Activated CD4-positive, alpha-beta T cell treated with anti-CD3 and anti-CD28 coated beads, Interleukin-2, Interleukin-6, amounts not matched to agents 100 ng/mL and 50 ng/mL, durations not matched to agents 16 hours and 8 hours (primary cell): Measurements from ENCODE around the gene AKR1C3.
A peak's percentile ranks its signal among the peaks of the same experiment; 100 is the strongest.
"Not testable (repeated sequence)": the region's sequence is repeated elsewhere in the genome, so short reads cannot be mapped to it uniquely, and the experiment has no call there.

Experiments used
- DNase-seq: peaks from one replicate; pipeline ENCODE4 v3.0.0-alpha.2; 2020

AKR1C3 gene

DNA sequence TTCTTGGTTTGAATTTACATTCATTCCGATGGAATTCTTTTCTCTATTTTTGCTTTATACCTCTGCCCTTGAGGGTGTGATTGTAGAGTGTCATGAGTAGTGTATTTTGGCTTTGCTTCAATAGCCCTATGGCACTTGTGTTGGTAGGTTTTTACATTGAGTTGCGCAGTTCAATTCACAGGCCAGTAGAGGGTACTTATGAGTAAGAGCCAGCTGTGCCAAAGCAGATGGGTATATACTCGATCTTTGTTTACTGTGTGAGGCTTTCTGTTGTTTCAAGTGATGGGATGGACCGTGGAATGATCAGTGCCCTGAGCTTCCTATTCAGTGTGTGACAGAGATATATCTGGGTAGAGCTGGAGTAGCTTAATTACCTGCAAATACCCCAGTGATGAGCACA, 4.3 kb upstream of the AKR1C3 start:
- peak; percentile 44 for DNase-seq

DNA sequence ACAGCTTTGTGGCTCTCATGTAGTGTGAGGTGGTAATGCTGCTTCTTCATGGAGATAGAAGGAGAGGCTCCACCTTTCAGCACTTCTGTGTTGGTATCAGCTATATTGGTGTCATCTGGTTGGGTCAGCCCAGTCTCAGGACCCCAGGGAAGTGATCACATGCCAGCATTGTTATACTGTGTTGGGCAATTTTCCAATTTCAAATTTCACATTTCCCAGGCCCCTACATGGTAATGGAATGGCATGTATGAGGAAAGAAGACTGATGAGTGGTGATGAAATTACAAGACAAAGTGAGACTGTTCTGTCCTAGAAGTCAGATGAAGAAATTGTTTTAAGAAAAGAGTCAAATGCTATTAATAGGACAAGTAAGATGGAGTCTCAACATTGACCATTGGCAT, 3.7 kb upstream of the AKR1C3 start:
- DNase-seq = no peak

DNA sequence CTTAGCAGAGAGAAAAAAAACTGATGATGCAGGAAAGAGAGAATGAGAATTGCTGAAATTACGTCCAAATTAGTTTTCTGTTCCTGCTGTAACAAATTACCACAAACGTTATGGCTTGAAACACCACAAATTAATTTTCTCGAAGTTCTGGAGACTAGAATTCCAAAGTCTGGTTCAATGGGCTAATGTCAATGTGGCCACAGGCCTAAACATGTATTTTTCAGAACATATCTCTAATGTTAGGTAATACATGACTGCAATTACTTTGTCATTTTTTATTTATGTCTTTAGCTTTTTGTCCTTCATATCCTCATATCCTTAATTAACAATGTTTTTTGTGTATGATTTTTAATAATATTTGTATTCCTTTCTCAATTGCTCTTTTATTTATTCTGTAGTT, 3.0 kb upstream of the AKR1C3 start:
- no peak for DNase-seq

DNA sequence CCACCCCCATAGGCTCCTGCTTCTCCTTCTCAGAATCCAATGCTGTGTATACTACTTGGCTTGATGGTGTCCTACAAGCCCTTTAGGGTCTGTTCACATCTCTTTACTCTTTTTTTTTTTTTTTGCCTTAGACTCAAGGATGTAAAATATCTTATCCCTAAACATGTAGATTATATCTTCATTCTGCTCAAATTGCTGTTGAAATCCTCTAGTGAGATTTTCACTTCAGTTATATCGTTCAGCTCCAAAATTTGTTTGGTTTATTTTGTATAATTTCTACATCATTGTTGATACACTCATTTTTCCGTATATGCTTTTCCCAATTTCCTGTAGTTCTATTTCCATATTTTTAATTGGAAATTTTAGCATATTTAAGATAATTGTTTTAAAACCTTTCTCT, 1.8 kb upstream of the AKR1C3 start:
- no peak for DNase-seq

DNA sequence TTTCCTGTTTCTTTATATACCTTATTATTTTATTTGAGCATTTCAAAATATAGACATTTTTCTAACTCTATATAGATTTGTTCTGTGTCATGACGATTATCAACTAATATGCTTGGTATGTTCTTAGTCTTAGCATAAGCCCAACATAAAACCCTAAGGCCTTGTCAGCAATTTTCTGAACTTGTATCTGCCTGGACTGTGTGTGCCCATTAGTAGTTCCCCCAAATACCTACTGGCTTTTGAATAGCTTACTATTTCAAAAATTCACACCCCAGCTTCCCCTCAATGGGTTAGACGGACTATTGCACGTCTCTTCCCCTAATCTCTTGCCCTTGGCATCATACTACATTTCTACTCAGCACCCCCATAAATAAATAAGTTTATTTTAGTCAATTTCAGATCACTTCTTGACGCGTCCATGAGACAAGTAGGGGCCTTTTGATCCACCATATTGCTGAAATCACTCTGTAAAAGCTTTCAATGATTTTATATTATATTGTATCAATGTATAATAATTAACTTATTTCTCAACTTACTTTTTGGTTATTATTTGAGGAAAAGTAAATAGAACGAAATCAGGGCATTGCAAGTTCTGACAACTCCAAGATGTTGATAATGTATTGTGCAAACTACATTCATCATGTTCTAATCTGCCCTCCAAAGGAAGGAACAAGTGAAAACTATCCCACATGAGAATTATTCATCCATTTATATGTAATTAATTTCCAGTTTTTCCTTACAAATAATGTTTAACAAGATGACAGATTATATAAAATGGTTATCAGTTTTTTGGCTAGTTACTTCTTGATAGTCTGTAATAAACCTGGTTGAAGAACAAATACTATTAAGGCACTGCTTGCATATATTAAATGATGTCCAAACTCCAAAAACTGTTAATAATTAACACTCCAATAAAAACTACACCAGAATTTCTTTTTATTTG, 1.1 kb upstream of the AKR1C3 start:
- no peak for DNase-seq

DNA sequence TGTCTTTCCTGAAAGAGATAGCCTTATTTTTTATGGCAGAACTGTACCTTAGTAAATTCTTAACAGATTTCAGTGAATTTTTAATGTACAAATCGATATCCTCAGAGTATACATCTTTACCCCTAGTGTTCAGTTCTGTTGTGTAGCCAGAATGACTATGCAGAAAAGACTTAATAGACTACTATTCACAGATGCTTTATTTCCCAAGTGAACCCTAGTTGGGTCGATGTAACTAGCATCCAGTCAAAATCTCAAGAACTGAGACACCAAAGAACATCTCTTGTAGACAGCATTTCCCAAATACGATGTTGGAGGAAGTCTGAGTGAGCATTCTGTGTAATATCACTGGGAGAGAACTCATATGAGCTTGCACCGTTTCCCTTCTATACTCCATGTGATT, 1.5 kb downstream of the AKR1C3 start:
- no peak for DNase-seq

DNA sequence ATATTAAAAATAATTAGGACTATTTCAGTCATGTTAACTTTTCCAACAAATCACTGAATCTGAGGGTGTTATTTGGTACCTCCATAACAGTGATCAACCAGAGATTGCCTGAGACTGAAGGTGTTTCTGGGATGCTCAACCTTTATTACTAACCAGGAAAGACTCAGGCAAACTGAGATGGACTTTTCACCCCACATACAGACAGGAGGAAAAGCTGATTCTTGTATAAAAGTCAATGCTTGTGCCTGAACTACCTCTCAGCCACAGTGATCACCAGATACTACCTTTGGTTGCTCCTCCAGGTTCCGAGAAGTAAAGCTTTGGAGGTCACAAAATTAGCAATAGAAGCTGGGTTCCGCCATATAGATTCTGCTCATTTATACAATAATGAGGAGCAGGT, 1.9 kb downstream of the AKR1C3 start:
- no peak for DNase-seq

DNA sequence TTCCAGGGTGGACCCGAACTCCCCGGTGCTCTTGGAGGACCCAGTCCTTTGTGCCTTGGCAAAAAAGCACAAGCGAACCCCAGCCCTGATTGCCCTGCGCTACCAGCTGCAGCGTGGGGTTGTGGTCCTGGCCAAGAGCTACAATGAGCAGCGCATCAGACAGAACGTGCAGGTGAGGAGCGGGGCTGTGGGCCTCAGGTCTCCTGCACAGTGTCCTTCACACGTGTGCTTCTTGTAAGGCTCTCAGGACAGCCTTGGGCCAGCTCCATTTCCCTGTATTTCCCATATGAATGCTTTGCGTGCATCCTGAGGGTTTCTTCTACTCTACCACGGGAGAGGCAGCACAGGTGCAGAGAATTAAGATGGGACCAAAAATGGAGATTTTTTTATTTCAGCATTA, 8.3 kb downstream of the AKR1C3 start:
- not testable (repeated sequence) for DNase-seq

DNA sequence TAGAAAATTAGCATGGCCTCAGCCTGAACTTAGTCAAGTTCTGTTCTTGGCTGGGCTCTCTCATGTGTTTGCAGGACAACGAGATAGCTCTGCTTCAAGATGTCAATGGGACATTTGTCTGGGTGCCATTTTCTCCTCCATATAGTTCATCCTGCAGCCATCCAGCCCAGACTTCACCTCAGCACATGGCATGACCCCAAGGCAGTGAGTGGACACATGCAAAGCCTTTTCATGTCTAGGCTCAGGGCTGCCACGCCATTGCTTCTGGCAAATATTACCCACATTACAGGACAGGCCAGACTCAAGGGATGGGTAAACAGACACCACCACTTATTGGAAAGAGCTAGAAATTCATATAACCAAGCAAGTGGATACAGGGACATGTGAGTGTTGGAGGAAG, 9.3 kb downstream of the AKR1C3 start:
- no peak for DNase-seq

DNA sequence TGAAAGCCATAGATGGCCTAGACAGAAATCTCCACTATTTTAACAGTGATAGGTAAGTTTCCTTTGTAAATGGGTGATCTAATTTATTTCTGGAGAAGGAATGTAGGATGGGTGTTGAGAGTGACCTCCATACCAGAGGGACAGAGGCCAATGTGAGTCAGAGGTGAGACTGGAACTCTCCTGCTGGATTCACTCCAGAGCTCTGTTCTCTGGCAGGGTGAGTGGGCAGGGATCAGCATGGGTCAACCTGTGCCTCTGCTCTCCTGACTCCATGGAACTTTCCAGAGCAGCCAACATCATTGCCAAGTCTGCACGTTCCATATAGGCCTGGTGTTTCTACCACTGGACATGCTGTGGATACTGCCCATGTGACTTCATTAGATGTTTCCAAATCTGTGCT, 11.4 kb downstream of the AKR1C3 start:
- no peak for DNase-seq

DNA sequence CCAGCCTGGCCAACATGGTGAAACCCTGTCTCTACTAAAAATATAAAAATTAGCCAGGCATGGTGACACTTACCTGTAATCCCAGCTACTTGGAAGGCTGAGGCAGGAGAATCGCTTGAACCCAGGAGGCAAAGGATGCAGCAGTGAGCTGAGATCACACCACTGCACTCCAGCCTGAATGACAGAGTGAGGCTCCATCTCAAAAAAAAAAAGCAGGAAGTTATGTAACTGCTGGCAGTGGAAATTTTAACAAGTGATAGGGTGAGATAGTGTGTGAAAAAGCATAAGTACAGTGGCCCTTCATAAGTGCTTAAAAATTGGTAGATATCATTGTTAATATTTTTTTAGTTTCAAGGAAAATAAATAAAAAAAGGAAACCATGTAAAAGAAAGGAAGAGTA, 12.3 kb downstream of the AKR1C3 start:
- no peak for DNase-seq

DNA sequence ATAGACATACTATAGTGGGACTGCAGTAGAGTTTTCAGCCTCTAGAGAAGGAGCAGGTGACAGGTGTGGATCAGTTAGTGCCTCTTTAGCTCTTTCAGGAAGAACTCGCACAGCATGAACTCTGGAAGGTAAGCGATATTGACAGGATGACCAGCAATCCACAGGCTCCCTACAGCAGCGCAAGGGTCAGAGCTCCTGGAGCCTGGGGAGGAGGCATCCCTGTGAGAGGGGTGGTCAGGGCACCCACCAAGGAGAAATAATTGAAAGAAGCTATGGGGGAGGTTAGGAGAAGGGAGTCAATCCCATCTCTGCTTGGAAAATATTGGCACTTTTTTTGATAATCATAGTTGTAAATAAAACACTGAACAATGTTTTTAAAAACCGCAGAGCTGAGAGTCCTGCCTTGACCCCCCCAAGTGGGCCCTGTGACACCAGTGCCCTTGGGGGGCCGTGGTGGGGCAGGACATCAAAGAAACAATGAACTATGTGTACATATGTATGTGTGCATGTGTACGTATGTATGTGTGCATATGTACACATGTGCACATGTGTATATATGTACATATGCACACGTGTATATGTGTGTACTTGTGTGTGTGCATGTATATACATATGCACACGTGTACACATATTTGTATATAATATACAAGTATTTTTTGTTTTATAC, 13.8 kb downstream of the AKR1C3 start:
- no peak for DNase-seq

DNA sequence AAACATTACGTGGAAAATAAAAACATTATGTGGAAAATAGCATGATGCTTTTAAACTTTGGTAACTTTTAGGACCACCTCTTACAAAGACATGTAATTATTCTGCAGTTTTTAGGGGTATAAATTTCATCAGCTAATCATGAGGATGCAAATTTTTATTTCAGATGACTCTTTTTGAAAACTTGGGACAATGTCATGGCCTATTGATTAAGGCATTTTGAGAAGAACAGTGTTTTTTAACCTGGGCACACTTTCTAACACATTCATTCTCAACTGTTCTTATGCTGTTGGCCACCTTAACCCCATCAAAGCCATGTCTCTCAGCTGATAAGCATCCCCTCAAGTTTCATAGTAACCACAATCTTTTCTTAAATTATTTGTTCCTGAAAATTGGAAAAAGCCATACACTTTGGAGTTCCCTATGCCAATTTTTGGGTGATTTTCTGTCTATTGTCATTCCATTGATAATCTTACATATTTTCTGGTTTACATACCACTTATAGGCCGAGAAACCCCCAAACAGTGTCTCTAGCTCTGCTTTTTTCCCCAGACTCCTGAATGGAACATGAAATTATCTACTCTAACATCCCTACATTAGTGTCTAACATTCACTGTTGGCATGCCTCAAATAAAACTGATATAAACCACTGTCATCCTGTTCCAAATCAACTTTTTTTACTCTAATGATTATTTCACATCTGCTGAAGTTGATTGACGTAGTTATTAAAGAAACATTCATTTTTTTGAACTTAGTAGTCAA, 14.6 kb downstream of the AKR1C3 start:
- DNase-seq = no peak

DNA sequence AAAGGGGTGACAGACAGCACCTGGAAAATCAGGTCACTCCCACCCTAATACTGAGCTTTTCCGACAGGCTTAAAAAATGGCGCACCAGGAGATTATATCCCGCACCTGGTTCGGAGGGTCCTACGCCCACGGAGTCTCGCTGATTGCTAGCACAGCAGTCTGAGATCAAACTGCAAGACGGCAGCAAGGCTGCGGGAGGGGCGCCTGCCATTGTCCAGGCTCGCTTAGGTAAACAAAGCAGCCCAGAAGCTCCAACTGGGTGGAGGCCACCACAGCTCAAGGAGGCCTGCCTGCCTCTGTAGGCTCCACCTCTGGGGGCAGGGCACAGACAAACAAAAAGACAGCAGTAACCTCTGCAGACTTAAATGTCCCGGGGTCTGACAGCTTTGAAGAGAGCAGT, 15.6 kb downstream of the AKR1C3 start:
- DNase-seq = not testable (repeated sequence)

DNA sequence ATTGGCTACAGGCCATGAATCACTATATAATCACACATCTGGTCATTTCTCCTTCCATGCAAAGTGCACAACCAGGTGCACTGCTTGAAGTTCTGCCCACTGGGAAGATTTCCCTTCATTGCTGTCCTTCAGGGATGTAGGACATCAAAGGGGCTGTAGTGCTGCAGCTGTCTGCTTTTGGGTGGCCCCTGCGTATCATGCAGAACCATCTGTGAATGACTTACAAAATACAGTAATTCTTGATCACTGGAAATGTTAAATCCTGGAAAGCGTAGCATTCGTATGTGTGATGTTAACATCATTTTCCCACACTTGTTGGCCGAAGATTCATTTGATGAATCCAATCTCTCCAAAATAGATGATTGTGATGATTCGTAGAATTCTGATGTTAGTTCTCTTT, 22.4 kb downstream of the AKR1C3 start:
- no peak for DNase-seq

DNA sequence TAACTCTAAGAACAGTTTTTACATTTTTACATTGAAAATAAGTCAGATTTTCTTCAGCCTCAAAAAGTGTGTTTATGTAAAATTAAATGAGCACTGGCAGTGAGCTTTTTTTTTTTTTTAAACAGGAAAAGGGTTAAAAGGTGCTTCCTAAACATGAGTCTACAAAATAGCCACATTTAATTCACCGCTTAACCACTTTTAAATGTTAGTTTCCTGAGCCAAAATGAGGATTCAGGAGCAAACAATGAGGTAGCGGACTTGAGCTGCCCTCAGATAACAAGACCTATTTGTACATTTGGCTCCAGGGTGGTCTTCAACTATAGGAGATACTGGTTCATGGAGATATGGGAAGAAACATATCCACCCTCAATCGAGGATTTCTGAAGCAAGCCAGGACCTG, 22.8 kb downstream of the AKR1C3 start:
- no peak for DNase-seq

DNA sequence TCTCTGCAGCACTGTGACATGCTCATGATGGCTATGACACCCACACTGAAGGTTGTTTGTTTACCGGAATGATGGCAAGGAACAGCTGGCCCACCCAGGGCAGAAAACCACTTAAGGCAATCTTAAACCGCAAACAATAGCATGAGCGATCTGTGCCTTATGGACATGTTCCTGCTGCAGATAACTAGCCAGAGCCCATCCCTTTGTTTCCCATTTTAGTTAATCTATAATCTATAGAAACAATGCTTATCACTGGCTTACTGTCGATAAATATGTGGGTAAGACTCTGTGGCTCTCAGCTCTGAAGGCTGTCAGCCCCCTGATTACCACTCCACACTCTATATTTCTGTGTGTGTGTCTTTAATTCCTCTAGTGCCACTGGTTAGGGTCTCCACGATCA, 25.8 kb downstream of the AKR1C3 start:
- not testable (repeated sequence) for DNase-seq

DNA sequence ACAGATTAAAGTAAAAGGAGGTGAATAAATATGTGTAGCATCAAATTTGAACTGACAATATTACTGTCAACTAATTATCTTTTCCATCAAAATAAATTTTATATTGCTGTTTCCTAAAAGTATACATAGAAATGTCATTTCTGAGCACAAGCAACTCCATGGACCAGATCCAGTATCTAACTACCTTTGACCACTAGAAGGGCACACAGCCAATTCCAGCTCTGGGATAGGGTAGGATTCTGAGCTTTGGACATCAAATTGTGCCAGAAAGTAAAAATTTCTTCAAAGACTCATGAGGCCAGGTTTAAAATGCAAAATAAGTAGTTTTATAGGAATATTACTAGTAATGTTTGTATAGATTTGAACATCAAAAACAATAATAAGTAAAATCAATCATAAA, 29.7 kb downstream of the AKR1C3 start:
- DNase-seq = no peak

DNA sequence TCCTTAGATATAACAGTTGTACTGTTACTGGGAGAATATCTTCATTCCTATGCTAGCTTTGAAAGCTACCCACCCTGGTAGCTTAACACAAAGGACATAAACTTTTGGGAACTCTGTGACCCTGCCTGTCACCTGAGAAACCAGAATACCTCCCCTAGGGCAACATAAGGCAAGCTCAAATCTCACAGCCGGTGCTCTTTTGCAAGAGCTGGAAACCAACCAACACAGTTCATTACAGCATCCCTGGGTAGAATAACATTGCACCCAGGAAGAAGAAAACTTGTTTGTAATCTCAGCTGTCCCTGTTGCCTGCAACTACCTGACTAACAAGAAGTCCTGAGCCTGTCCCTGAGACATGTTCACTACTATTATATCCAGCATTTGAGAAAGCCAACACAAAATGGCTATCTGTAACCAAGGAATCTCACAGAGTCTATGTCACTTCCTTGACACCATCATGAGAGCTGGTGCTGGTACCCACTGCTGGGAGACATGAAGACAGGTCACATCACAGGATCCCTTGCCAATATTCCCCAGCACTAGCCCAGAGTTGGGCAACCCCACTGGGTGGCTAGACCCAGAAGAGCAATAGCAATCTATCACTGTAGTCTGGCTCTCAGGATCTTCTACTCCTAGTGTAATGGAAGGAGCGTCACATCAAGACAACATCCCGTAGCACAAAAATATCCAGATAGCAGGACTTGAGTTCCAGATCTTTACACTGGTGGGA, 31.3 kb downstream of the AKR1C3 start:
- DNase-seq = no peak

DNA sequence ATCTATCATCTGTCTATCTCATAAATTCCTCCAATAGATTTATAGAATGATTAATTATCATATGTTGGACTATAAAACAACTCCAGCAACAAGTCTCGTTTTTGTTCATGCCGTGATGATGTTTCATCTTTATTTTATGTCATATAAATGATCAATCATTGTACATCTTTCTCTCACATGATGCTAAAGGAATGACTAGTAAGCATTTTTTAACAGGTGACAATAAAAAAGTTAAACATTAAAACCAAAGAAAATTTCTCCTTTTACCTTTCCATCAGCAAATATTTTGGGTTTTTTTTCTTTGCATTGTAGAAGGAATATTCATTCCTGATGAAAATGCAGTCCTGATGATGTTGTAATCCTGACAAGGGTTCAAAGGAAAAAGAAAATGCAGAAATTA, 41.4 kb downstream of the AKR1C3 start:
- no peak for DNase-seq

DNA sequence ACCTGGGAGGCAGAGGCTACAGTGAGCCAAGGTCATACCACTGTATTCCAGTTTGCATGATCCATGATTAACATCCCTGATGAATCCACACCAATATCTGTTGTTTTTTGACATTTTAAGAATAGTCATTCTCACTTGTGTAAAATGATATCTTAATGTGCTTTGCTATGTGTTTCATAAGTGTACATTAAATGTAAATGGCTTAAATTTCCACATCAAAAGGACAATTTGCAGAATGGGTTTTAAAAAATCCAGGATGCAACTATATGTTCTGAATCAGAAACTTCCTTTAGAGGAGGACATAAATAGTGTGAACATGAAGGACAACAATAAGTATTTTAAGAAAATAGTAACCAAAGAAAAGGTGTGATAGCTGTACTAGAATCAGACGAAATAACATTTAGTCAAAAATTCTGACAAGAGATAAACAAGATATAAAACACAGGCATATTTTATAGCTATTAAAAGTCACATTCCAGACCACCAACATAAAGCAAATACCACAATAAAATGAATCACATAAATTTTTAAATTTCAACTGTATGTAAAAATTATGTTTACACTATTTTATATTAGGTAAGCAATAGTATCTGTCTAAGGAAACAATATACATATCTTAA, 42.4 kb downstream of the AKR1C3 start:
- no peak for DNase-seq

DNA sequence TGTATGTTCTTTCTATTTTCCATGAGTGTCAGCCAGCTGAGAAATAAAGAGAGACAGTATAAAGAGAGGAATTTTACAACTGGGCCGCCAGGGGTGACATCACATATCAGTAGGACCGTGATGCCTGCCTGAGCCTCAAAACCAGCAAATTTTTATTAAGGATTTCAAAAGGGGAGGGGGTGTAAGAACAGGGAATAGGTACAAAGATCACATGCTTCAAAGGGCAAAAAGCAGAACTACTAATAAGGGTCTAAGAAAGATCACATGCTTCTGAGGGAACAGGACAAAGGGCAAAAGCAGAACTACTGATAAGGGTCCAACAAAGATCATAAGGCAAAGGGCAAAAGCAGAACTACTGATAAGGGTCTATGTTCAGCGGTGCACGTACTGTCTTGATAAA, 43.5 kb downstream of the AKR1C3 start:
- DNase-seq = not testable (repeated sequence)

DNA sequence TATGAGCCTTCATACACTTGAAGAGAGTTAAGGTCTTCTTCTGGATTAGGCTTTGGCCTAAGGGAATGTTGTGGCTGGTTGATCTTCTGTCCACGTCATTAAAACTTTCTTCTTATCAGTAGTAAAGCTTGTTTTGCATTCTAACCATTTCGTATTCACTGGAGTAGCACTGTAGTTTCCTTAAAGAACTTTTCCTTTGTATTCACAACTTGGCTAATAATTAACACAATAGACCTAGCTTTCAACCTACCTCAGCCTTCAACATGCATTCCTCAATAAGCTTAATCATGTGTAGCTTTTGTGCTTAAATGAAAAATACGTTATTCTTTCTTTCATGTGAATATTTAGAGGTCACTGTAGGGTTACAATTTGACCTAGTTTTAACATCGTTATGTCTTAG, 48.0 kb downstream of the AKR1C3 start:
- DNase-seq = no peak
